ENCODE measurements around the gene CLIP2. TPM values are rescaled to one million over a fixed set of nuclear protein-coding genes. Genes with fewer than 3 reads are reported as not detected.
"Not testable (repeated sequence)": the region's sequence is repeated elsewhere in the genome, so short reads cannot be mapped to it uniquely, and the experiment has no call there.

The CLIP2 gene
- total and polyA plus RNA-seq, 8 donors, result 20.6 to 32.8 (median 25.6) TPM

DNA sequence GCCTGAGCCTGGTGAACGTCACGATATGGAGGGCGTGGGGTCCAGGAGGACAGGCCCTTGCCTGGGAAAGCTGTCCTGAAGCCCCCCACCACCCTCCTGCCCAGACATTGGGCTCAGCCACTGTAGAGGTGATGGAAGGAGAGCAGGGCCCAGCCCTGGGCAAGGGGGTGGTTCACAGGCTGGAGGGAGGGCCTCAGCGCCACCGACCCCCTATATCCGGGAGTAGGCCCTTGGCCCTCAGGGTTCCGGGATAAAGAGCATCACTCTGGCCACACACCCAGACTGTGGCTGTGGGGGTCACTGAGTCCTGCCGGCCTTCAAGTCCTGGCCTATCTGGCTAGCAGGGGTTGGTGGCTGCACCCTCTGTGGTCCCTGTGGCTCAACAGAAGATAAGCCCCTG lies 109.2 kb downstream of the CLIP2 start:
- H3K27ac ChIP-seq, result no peak overlapping the region
- peaks cover 0 to 33% of the 10 kb centered on the region in 2 donors for H3K36me3 ChIP-seq
- no peaks in the 10 kb centered on the region for H3K9me3 ChIP-seq
- H3K4me1 ChIP-seq, result peaks cover 0 to 18% of the 10 kb centered on the region in 2 donors
- intact Hi-C loops (cut with DNase I), result no loop called here
- TF ChIP-seq, protein P1, sequence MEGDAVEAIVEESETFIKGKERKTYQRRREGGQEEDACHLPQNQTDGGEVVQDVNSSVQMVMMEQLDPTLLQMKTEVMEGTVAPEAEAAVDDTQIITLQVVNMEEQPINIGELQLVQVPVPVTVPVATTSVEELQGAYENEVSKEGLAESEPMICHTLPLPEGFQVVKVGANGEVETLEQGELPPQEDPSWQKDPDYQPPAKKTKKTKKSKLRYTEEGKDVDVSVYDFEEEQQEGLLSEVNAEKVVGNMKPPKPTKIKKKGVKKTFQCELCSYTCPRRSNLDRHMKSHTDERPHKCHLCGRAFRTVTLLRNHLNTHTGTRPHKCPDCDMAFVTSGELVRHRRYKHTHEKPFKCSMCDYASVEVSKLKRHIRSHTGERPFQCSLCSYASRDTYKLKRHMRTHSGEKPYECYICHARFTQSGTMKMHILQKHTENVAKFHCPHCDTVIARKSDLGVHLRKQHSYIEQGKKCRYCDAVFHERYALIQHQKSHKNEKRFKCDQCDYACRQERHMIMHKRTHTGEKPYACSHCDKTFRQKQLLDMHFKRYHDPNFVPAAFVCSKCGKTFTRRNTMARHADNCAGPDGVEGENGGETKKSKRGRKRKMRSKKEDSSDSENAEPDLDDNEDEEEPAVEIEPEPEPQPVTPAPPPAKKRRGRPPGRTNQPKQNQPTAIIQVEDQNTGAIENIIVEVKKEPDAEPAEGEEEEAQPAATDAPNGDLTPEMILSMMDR (IDR thresholded peaks at IDR 0.05), result no peak
- ATAC-seq (no peak), DNase-seq (peak in 1 of 4 donors; percentile 59)
- no peaks in the 10 kb centered on the region for H3K27me3 ChIP-seq
- H3K4me3 ChIP-seq, result no peak overlapping the region

DNA sequence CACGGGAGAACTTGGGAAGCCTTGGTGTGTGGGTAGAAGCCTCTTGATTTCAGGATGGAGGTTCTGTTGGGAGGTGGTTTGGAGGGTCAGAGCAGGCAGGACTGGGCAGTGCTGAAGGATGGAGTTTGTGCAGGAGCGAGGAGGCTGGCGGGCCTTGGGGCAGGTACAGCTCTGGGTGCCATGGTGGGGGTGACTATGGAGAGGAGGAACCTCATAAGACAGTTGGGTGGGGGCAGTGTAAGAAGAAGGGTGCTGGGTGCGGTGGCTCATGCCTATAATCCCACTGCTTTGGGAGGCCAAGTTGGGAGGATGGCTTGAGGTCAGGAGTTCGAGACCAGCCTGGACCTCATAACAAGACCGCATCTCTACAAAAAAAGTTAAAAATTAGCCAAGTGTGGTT lies 109.8 kb downstream of the CLIP2 start:
- TF ChIP-seq, protein P1 (IDR thresholded peaks at IDR 0.05), result no peak
- intact Hi-C loops (cut with DNase I), result no loop called here
- peaks cover 0 to 39% of the 10 kb centered on the region in 2 donors for H3K36me3 ChIP-seq

DNA sequence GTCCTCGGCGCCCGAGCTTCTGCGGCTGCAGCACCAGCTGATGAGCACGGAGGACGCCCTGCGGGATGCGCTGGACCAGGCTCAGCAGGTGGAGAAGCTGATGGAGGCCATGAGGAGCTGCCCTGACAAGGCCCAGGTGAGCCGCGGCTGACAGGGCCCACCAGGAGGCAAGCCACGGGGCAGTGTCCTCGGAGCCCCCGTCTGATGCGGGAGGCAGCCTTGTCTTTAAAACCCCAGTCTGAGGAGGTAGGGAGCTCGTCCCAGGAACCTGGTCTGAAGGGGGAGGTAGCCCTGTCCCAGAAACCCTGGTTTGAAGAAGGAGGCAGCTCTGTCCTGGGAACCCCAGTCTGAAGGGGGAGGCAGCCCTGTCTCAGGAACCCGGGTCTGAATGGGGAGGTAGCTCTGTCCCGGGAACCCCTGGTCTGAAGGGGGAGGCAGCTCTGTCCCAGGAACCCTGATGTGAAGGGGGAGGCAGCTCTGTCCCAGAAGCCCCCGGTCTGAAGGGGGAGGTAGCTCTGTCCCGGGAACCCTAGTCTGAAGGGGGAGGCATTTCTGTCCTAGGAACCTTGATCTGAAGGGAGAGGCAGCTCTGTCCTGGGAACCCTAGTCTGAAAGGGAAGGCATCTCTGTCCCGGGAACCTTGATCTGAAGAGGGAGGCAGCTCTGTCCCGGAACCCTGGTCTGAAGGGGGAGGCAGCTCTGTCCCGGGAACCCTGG lies 111.4 kb downstream of the CLIP2 start:
- TF ChIP-seq, protein P1 (IDR thresholded peaks at IDR 0.05), result no peak
- H3K27ac ChIP-seq, result no peak overlapping the region
- no peaks in the 10 kb centered on the region for H3K27me3 ChIP-seq
- intact Hi-C loops (cut with DNase I), result loop anchor here in 1 of 2 donors (5.0 to 10.0 kb wide), 2 partner anchors 193 to 336 kb away; no protein-coding TSS in a partner anchor
- H3K9me3 ChIP-seq, result no peaks in the 10 kb centered on the region
- H3K36me3 ChIP-seq, result peaks cover 0 to 46% of the 10 kb centered on the region in 2 donors
- no peaks in the 10 kb centered on the region for H3K4me1 ChIP-seq
- H3K4me3 ChIP-seq, result no peak overlapping the region
- ATAC-seq (no peak), DNase-seq (no peak)

More for the DNA sequence above, 109.8 kb downstream of the CLIP2 start:
- H3K27ac ChIP-seq, result no peak overlapping the region
- no peak for DNase-seq
- H3K27me3 ChIP-seq, result no peaks in the 10 kb centered on the region
- H3K9me3 ChIP-seq, result no peaks in the 10 kb centered on the region
- no peak for ATAC-seq
- H3K4me1 ChIP-seq, result peaks cover 0 to 12% of the 10 kb centered on the region in 2 donors
- H3K4me3 ChIP-seq, result no peak overlapping the region

DNA sequence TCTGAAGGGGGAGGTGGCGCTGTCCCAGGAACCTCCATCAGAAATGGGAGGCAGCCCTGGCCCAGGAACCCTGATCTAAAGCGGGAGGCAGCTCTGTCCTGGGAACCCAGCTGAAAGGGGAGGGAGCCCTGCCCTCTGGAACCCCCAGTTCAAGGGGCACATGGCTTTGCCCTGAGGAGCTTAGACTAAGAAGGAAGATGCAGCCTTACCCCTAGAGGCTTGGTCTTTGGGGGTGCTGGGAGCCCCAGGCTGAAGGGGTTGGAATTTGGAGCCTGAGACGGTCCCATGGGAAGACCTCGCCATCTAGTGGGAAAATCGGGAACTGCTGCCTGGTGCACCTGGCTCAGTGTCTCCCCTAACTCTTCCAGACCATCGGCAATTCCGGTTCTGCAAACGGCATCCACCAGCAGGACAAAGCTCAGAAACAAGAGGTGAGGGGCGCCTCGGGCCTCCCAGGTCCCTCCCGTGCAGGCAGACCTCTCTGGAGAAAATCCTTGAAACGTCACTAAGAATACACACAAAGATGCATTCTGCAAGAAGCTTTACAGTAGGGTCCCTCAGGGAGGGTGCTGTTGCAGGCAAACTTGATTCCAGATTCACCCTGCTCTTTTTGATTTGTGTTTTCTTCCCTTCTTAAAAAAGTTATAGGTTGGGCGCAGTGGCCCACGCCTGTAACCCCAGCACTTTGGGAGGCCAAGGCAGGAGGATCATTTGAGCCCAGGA lies 112.1 kb downstream of the CLIP2 start:
- DNase-seq (peak in 3 of 4 donors; percentile 55 to 73 (median 60)), ATAC-seq (peak; percentile 82)
- Histone ChIP-seq H3K9me3 (no peaks in the 10 kb centered on the region), H3K27ac (no peak overlapping the region), H3K4me1 (no peaks in the 10 kb centered on the region), H3K27me3 (no peaks in the 10 kb centered on the region), H3K4me3 (no peak overlapping the region), H3K36me3 (peaks cover 0 to 38% of the 10 kb centered on the region in 2 donors)
- intact Hi-C loops (cut with DNase I), result loop anchor here in 1 of 2 donors (5.0 to 10.0 kb wide), 2 partner anchors 194 to 336 kb away; no protein-coding TSS in a partner anchor
- TF ChIP-seq, protein P1 (IDR thresholded peaks at IDR 0.05), result peak; percentile 91 to 96

DNA sequence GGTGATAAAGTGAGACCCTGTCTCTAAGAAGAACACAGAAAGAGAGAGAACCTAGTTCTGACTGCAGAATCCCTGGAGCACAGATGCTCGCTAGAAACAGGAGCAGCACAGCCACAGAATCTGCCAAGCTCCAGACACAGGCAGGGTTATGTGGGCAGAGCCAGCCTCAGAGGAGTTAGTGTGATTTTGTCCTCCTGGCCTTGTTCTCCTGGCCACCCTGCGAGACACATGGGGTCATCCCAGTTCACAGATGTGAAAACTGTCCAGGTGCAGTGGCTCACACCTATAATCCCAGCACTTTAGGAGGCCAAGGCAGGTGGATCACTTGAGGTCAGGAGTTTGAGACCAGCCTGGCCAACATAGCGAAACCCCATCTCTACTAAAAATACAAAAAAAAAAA lies 113.5 kb downstream of the CLIP2 start:
- not testable (repeated sequence) for H3K27me3 ChIP-seq, H3K27ac ChIP-seq, H3K9me3 ChIP-seq, DNase-seq, ATAC-seq, H3K4me1 ChIP-seq, H3K4me3 ChIP-seq
- intact Hi-C loops (cut with DNase I), result loop anchor here in 1 of 2 donors (5.0 to 10.0 kb wide), 2 partner anchors 195 to 338 kb away; no protein-coding TSS in a partner anchor
- H3K36me3 ChIP-seq, result peaks cover 0 to 27% of the 10 kb centered on the region in 2 donors

Measured in left lung (tissue), 10 donors.